ENCODE results near the gene RXFP3. TPM values are rescaled to one million over a fixed set of nuclear protein-coding genes. Genes with fewer than 3 reads are reported as not detected.

The RXFP3 gene
- not detected in 2 replicates for total RNA-seq (ENCODE audit: low replicate concordance)

GRCh38 chr5:33936381-33937016, at the start of gene RXFP3:
RXFP3 (plus strand) TSS chr5:33936386; CDS start chr5:33936741, 355 bp downstream.
- no peaks in the 10 kb centered on the region for H3F3A ChIP-seq (ENCODE audit: low read depth)
- H3K36me3 ChIP-seq = no peaks in the 10 kb centered on the region
- DNase-seq (ENCODE audit: low spot score) = no peak
- Mint-ChIP-seq H3K27ac (no peak within 1 kb of the TSS), H3K36me3 (no peaks in the 10 kb centered on the region), H3K27me3 (ENCODE audit: insufficient read depth, low read depth) (peaks cover 8% of the 10 kb centered on the region), H3K9me3 (no peaks in the 10 kb centered on the region), H3K4me3 (peak within 1 kb of the TSS; percentile 84), H3K4me1 (peaks cover 8% of the 10 kb centered on the region)
- no peaks in the 10 kb centered on the region for H3K79me2 ChIP-seq (ENCODE audit: low read depth)
- peaks cover 29% of the 10 kb centered on the region for H3K27me3 ChIP-seq
- H4K20me1 ChIP-seq (ENCODE audit: low read depth) = peaks cover 10% of the 10 kb centered on the region
- no peaks in the 10 kb centered on the region for H3K4me1 ChIP-seq
- TF ChIP-seq EZH2 (IDR thresholded peaks at IDR 0.05) = no peak
- no peak for TF ChIP-seq CTCF (IDR thresholded peaks at IDR 0.05)
- TF ChIP-seq EZH2phosphoT487 (IDR thresholded peaks at IDR 0.05) = no peak
- peak within 1 kb of the TSS; percentile 59 for H2AFZ ChIP-seq (replicated peaks)
- no peaks in the 10 kb centered on the region for H3K9me3 ChIP-seq (ENCODE audit: low read depth)
- peak within 1 kb of the TSS; percentile 56 for H3K4me3 ChIP-seq
- H3K9ac ChIP-seq = no peak within 1 kb of the TSS
- peak within 1 kb of the TSS; percentile 89 for H3K4me2 ChIP-seq
- H3K27ac ChIP-seq = no peak within 1 kb of the TSS

GRCh38 chr5:33887268-33887667, 48.9 kb upstream of the RXFP3 start:
- Histone ChIP-seq H2AFZ (replicated peaks) (no peak overlapping the region), H3K9ac (no peak overlapping the region), H3K9me3 (ENCODE audit: low read depth) (no peaks in the 10 kb centered on the region), H3K4me2 (no peak overlapping the region), H3K27ac (no peak overlapping the region), H3K4me1 (peaks cover 50% of the 10 kb centered on the region), H3K4me3 (no peak overlapping the region), H3F3A (ENCODE audit: low read depth) (peaks cover 24% of the 10 kb centered on the region), H4K20me1 (ENCODE audit: low read depth) (no peaks in the 10 kb centered on the region), H3K27me3 (no peaks in the 10 kb centered on the region), H3K79me2 (ENCODE audit: low read depth) (peaks cover 92% of the 10 kb centered on the region), H3K36me3 (no peaks in the 10 kb centered on the region)
- Mint-ChIP-seq H3K27ac (no peak overlapping the region), H3K4me3 (no peak overlapping the region), H3K36me3 (peaks cover 2% of the 10 kb centered on the region), H3K27me3 (ENCODE audit: insufficient read depth, low read depth) (peaks cover 2% of the 10 kb centered on the region), H3K9me3 (no peaks in the 10 kb centered on the region), H3K4me1 (peaks cover 31% of the 10 kb centered on the region)
- no peak for TF ChIP-seq EZH2 (IDR thresholded peaks at IDR 0.05)
- TF ChIP-seq CTCF (IDR thresholded peaks at IDR 0.05) = no peak
- TF ChIP-seq EZH2phosphoT487 (IDR thresholded peaks at IDR 0.05) = no peak
- DNase-seq (ENCODE audit: low spot score) = no peak

GRCh38 chr5:33888587-33888986, 47.6 kb upstream of the RXFP3 start:
- Histone ChIP-seq H3K4me3 (no peak overlapping the region), H3K36me3 (no peaks in the 10 kb centered on the region)

More at GRCh38 chr5:33888587-33888986, 47.6 kb upstream of the RXFP3 start:
- Mint-ChIP-seq H3K27ac (no peak overlapping the region), H3K36me3 (no peaks in the 10 kb centered on the region), H3K4me3 (no peak overlapping the region), H3K4me1 (peaks cover 38% of the 10 kb centered on the region), H3K27me3 (ENCODE audit: insufficient read depth, low read depth) (peaks cover 3% of the 10 kb centered on the region), H3K9me3 (no peaks in the 10 kb centered on the region)
- TF ChIP-seq EZH2phosphoT487 (IDR thresholded peaks at IDR 0.05) (no peak), EZH2 (IDR thresholded peaks at IDR 0.05) (no peak), CTCF (IDR thresholded peaks at IDR 0.05) (no peak)
- no peaks in the 10 kb centered on the region for H3K27me3 ChIP-seq
- H2AFZ ChIP-seq (replicated peaks) = no peak overlapping the region
- no peak overlapping the region for H3K27ac ChIP-seq
- no peak overlapping the region for H3K4me2 ChIP-seq
- H4K20me1 ChIP-seq (ENCODE audit: low read depth) = no peaks in the 10 kb centered on the region
- peaks cover 54% of the 10 kb centered on the region for H3K4me1 ChIP-seq
- H3K79me2 ChIP-seq (ENCODE audit: low read depth) = peaks cover 79% of the 10 kb centered on the region
- DNase-seq (ENCODE audit: low spot score) = no peak
- peaks cover 36% of the 10 kb centered on the region for H3F3A ChIP-seq (ENCODE audit: low read depth)
- H3K9me3 ChIP-seq (ENCODE audit: low read depth) = no peaks in the 10 kb centered on the region
- H3K9ac ChIP-seq = no peak overlapping the region
